Left lung (tissue), 10 donors: ENCODE results near the gene DRP2. TPM values are rescaled to one million over a fixed set of nuclear protein-coding genes. Genes with fewer than 3 reads are reported as not detected.

Experiments used
- ATAC-seq: fragments of 200-7000 bp; cut with Tn5 transposase; one replicate; pipeline ENCODE4 v1.9.1; 2020; ENCODE audit warnings: moderate library complexity
- DNase-seq, 4 donors: peaks; one replicate each; pipeline ENCODE4 v3.0.0-alpha.2; 2013 to 2020
- H3K27ac ChIP-seq, 2 donors: fragments of 200-600 bp; sonication (generic) in 1 of 2; one replicate each; pipeline versions ENCODE4 v1.5.0 to v1.8.0; 2020 to 2021
- H3K27me3 ChIP-seq, 2 donors: fragments of 200-600 bp; sonication (generic) in 1 of 2; one replicate each; pipeline versions ENCODE4 v1.5.0 to v1.8.0; 2020 to 2021
- H3K36me3 ChIP-seq, 2 donors: fragments of 200-600 bp; sonication (generic) in 1 of 2; one replicate each; pipeline versions ENCODE4 v1.5.0 to v1.8.0; 2020 to 2021
- H3K4me1 ChIP-seq, 2 donors: fragments of 200-600 bp; one replicate each; pipeline ENCODE4 v1.8.0; 2021
- H3K4me3 ChIP-seq, 2 donors: fragments of 200-600 bp; sonication (generic) in 1 of 2; one replicate each; pipeline versions ENCODE4 v1.5.0 to v1.8.0; 2020 to 2021; ENCODE audit warnings: mild to moderate bottlenecking in 1 of 2
- H3K9me3 ChIP-seq, 2 donors: fragments of 200-600 bp; sonication (generic) in 1 of 2; one replicate each; pipeline versions ENCODE4 v1.5.0 to v1.8.0; 2020 to 2021
- intact Hi-C, 2 donors: fragments of 100-400 bp; cut with DNase I; formaldehyde crosslinking; loops; one replicate each; pipeline versions ENCODE4 v1.11.2 to v1.14.2; 2022
- polyA plus RNA-seq, 6 donors: library from polyadenylated mRNA; unstranded; fragments of 120-200 nt; gene quantifications; one replicate each; pipeline ENCODE4 v1.2.1, GENCODE V29; 2013; ENCODE audit not compliant: insufficient read length in 6 of 6
- total RNA-seq, 2 donors: library from RNA; stranded (reverse); fragmentation: NEBNext Ultra II Directional; extraction: Animal tissue kit (Norgen Biotek cat#: 25700); gene quantifications; one replicate each; pipeline ENCODE4 v1.2.1, GENCODE V29; 2021
- TF ChIP-seq, protein P1 (sequence below), 2 donors: fragments of 200-600 bp; sonication (generic) in 1 of 2; IDR thresholded peaks; one replicate each; pipeline versions ENCODE4 v1.5.0 to v1.8.0; 2021; ENCODE audit warnings: antibody characterized with exemption in 2 of 2
- donor health status: DM: no; HTN: yes; CAD: no.
- donor health status: DM: no; HTN: no; CAD: no.

Gene DRP2
- total and polyA plus RNA-seq, 8 donors, result 0.08 to 2.3 (median 1.8) TPM

DNA sequence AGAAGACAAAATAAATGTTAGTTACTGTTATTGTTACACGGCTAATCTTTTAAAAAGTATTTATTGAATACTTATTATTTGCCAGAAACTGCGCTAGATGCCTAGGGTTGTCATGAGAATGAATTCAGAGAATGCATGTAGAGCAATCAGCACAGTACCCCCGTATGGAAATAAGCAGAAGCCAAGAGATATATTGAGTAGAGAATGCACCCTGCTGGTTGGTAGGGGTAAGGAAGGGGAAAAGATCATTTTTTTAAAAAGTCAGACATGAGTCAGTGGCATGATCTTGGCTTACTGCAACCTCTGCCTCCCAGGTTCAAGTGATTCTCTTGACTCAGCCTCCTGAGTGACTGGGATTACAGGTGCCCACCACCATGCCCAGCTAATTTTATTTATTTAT lies 13.1 kb upstream of the DRP2 start:
- no peak overlapping the region for H3K4me3 ChIP-seq
- no peaks in the 10 kb centered on the region for H3K9me3 ChIP-seq
- TF ChIP-seq, protein P1, sequence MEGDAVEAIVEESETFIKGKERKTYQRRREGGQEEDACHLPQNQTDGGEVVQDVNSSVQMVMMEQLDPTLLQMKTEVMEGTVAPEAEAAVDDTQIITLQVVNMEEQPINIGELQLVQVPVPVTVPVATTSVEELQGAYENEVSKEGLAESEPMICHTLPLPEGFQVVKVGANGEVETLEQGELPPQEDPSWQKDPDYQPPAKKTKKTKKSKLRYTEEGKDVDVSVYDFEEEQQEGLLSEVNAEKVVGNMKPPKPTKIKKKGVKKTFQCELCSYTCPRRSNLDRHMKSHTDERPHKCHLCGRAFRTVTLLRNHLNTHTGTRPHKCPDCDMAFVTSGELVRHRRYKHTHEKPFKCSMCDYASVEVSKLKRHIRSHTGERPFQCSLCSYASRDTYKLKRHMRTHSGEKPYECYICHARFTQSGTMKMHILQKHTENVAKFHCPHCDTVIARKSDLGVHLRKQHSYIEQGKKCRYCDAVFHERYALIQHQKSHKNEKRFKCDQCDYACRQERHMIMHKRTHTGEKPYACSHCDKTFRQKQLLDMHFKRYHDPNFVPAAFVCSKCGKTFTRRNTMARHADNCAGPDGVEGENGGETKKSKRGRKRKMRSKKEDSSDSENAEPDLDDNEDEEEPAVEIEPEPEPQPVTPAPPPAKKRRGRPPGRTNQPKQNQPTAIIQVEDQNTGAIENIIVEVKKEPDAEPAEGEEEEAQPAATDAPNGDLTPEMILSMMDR (IDR thresholded peaks at IDR 0.05), result no peak
- no peaks in the 10 kb centered on the region for H3K36me3 ChIP-seq
- DNase-seq, result no peak
- ATAC-seq, result peak; percentile 46
- intact Hi-C loops, result no loop called here
- no peaks in the 10 kb centered on the region for H3K4me1 ChIP-seq
- no peak overlapping the region for H3K27ac ChIP-seq
- no peaks in the 10 kb centered on the region for H3K27me3 ChIP-seq

DNA sequence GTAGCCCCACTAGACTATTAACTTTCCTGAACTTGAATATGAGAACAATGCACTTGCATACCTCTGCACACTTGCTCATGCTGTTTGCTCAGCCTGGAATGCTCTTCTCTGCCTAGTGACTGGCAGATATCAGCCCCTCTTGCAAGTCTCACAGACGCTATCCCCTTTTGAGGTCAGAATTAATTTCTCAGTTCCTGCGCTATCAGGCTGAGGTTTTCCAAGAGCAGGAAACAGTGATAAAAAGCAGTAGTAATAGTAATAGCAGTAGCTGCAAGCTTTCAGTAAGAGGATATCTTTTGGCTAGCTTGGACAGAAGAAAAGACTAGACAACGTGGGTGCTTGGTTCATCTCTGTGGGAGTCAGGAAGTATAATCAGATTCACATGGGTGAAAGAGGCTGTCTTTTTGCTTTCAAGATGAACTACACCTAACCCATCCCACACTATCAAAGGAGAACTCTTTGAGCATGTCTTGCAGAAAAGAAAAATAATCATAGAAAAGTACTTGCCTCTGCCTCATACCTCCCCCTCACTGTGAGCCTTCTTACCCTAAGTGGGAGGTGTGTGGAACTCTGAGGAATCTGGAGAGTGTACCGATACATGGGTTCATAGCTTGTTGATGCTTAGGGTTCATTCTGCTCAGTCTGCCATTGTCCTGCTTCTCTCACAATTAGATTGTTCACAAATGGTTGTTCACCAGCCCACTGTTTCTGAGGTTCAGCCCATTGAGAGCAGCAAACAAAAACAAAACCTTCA lies 11.3 kb upstream of the DRP2 start:
- intact Hi-C loops, result no loop called here
- H3K27me3 ChIP-seq, result no peaks in the 10 kb centered on the region
- DNase-seq (no peak), ATAC-seq (peak; percentile 83)
- H3K4me1 ChIP-seq, result no peaks in the 10 kb centered on the region
- no peak overlapping the region for H3K27ac ChIP-seq
- TF ChIP-seq, protein P1 (IDR thresholded peaks at IDR 0.05), result no peak
- H3K4me3 ChIP-seq, result no peak overlapping the region
- H3K9me3 ChIP-seq, result no peaks in the 10 kb centered on the region
- no peaks in the 10 kb centered on the region for H3K36me3 ChIP-seq

DNA sequence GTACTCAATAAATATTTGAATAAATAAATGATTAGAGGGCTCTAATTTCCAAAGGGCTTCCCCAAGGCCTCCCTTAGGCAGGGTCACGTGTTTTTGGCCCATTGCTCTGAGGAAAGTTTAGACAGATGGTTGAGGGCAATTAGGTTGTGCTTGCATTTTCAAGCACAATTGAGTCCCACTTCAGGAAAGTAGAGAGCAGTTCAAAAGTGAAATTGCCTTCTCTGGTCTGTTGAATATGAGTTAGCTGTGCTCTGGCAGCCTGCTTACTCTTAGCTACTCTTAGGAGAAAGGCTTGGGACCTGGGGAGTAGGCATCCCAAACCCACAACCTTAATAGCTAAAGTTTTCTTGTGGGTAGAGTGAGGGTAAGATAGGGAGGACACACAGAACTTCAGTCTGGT lies 9.0 kb upstream of the DRP2 start:
- TF ChIP-seq, protein P1 (IDR thresholded peaks at IDR 0.05), result no peak
- no peaks in the 10 kb centered on the region for H3K4me1 ChIP-seq
- no peak overlapping the region for H3K27ac ChIP-seq
- H3K36me3 ChIP-seq, result no peaks in the 10 kb centered on the region
- no peaks in the 10 kb centered on the region for H3K9me3 ChIP-seq
- no peak overlapping the region for H3K4me3 ChIP-seq
- no peaks in the 10 kb centered on the region for H3K27me3 ChIP-seq
- DNase-seq, result no peak
- peak; percentile 72 for ATAC-seq
- intact Hi-C loops, result no loop called here

DNA sequence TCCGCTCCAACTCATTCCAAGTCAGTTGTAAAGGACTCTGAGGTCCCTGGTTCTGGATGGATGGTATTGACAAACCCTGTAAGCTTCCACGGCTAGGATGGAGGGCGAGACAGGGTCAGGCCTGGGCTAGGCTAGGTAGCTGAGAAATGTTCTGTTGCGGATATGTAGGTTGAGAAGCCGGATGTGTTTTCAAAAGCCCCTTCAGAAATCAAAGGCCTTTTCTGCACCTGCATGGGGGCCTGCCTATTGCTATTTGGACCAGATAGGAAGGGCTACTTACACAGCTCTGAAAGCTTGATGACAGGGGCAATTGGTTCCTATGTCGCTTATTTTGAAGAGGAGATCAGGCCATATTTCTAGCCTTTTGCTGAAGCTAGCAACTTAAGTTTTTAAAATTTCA lies 1.9 kb upstream of the DRP2 start:
- Histone ChIP-seq H3K36me3 (no peaks in the 10 kb centered on the region), H3K4me1 (no peaks in the 10 kb centered on the region), H3K4me3 (no peak overlapping the region), H3K27ac (no peak overlapping the region), H3K9me3 (no peaks in the 10 kb centered on the region), H3K27me3 (no peaks in the 10 kb centered on the region)
- ATAC-seq (no peak), DNase-seq (no peak)
- TF ChIP-seq, protein P1 (IDR thresholded peaks at IDR 0.05), result no peak
- intact Hi-C loops, result no loop called here

DNA sequence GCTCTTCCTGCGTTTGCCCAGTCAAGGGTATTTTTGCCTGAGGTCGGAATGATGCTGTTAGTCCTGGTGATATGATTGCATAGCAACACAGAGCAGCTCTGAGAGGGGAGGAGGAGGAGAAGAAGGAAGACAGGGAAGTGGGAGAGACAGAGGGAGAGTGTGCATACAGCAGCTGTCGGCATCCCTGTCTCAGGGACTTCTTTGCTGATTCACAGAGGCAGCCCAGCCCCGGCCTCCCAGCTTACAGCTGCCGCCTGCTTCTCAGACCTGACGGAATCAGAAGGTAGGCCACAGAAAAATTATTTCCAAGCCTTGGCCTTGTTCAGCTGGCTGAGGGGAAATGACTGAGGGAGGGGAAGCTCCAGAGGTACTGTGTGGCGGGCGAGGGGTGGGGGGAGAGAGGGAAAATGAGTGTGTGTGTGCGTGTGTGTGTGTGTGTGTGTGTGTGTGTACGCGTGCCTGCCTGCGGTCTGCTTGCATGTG lies 319 bp downstream of the DRP2 start:
- Histone ChIP-seq H3K9me3 (no peaks in the 10 kb centered on the region), H3K36me3 (no peaks in the 10 kb centered on the region), H3K27ac (no peak overlapping the region), H3K27me3 (no peaks in the 10 kb centered on the region), H3K4me3 (no peak overlapping the region), H3K4me1 (no peaks in the 10 kb centered on the region)
- TF ChIP-seq, protein P1 (IDR thresholded peaks at IDR 0.05), result no peak
- no peak for ATAC-seq
- intact Hi-C loops, result no loop called here
- DNase-seq, result peak in 2 of 4 donors; percentile 27 to 32
